CD14-positive monocyte (primary cell): ENCODE measurements around the gene SPTSSB. TPM values are rescaled to one million over a fixed set of nuclear protein-coding genes. Genes with fewer than 3 reads are reported as not detected.

Source experiments
- DNase-seq, 3 donors: peaks; one replicate each; pipeline ENCODE4 v3.0.0-alpha.2; 2011 to 2022
- H2AFZ ChIP-seq: 2 replicates; pipeline ENCODE4 v1.6.0; 2012; ENCODE audit warnings: mild to moderate bottlenecking, low read depth, low read length, inconsistent platforms; ENCODE audit not compliant: insufficient read depth, poor library complexity, severe bottlenecking
- H3K27ac ChIP-seq, 2 donors: 1 replicate in 1 of 2; 2 replicates in 1 of 2; pipeline ENCODE4 v1.5.1; 2012 to 2013; ENCODE audit warnings: low read length in 2 of 2, control low read depth in 1 of 2, inconsistent platforms in 1 of 2, low read depth in 1 of 2, mild to moderate bottlenecking in 1 of 2
- H3K27me3 ChIP-seq, 2 donors: one replicate each; pipeline versions ENCODE4 v1.6.0 to v1.6.1; 2011 to 2013; ENCODE audit warnings: low read length in 2 of 2; ENCODE audit not compliant: control insufficient read depth in 2 of 2, insufficient read depth in 2 of 2
- H3K36me3 ChIP-seq, 2 donors: replicated peaks in 1 of 2; 1 replicate in 1 of 2; 2 replicates in 1 of 2; pipeline versions ENCODE4 v1.5.1 to v1.6.1; 2012 to 2013; ENCODE audit warnings: low read length in 2 of 2, control low read depth in 1 of 2, inconsistent platforms in 1 of 2, mild to moderate bottlenecking in 1 of 2; ENCODE audit not compliant: insufficient read depth in 2 of 2, control insufficient read depth in 1 of 2
- H3K4me1 ChIP-seq, 2 donors: 1 replicate in 1 of 2; 2 replicates in 1 of 2; pipeline versions ENCODE4 v1.5.1 to v1.6.1; 2012 to 2013; ENCODE audit warnings: low read length in 2 of 2, control low read depth in 1 of 2, inconsistent platforms in 1 of 2, mild to moderate bottlenecking in 1 of 2, moderate library complexity in 1 of 2; ENCODE audit not compliant: insufficient read depth in 2 of 2, control insufficient read depth in 1 of 2
- H3K4me2 ChIP-seq: replicated peaks from 2 replicates; pipeline ENCODE3; 2012; ENCODE audit warnings: low read length, moderate library complexity, mild to moderate bottlenecking; ENCODE audit not compliant: poor library complexity, severe bottlenecking; ENCODE audit errors: extremely low read depth
- H3K4me3 ChIP-seq, 3 experiments: fragments of 200-600 bp in 1 of 3; sonication (generic) in 1 of 3; replicated peaks in 1 of 3; 1 replicate in 2 of 3; 2 replicates in 1 of 3; pipeline ENCODE4 v1.5.1; 2011 to 2013; ENCODE audit warnings: low read length in 3 of 3, mild to moderate bottlenecking in 3 of 3, control low read depth in 2 of 3, low read depth in 2 of 3, inconsistent platforms in 1 of 3, moderate library complexity in 1 of 3
- H3K79me2 ChIP-seq: 2 replicates; pipeline ENCODE4 v1.6.0; 2012; ENCODE audit warnings: mild to moderate bottlenecking, control low read depth, inconsistent platforms, low read length, moderate library complexity; ENCODE audit not compliant: insufficient read depth
- H3K9ac ChIP-seq: 2 replicates; pipeline ENCODE4 v1.6.0; 2017; ENCODE audit warnings: low read length, mild to moderate bottlenecking; ENCODE audit not compliant: insufficient read depth, poor library complexity, severe bottlenecking
- H3K9me3 ChIP-seq, 2 donors: replicated peaks in 1 of 2; 1 replicate in 1 of 2; 2 replicates in 1 of 2; pipeline versions ENCODE4 v1.5.1 to v1.6.1; 2012 to 2013; ENCODE audit warnings: low read length in 2 of 2, control low read depth in 1 of 2; ENCODE audit not compliant: control insufficient read depth in 1 of 2, insufficient read depth in 1 of 2
- H4K20me1 ChIP-seq: 2 replicates; pipeline ENCODE4 v1.6.0; 2012; ENCODE audit warnings: mild to moderate bottlenecking, low read length, control low read depth, moderate library complexity; ENCODE audit not compliant: insufficient read depth
- H3K27ac Mint-ChIP-seq, 7 donors: one replicate each; pipeline ENCODE4 v1.8.0; 2020; ENCODE audit warnings: mild to moderate bottlenecking in 7 of 7, mixed read lengths in 7 of 7, moderate library complexity in 6 of 7, inconsistent platforms in 2 of 7
- H3K27me3 Mint-ChIP-seq, 3 donors: one replicate each; pipeline ENCODE4 v1.8.0; 2021 to 2022; ENCODE audit warnings: low read depth in 3 of 3, mild to moderate bottlenecking in 3 of 3, mixed read lengths in 3 of 3, moderate library complexity in 3 of 3, inconsistent platforms in 1 of 3
- H3K36me3 Mint-ChIP-seq, 2 donors: one replicate each; pipeline ENCODE4 v1.8.0; 2020; ENCODE audit warnings: mixed read lengths in 2 of 2, inconsistent platforms in 1 of 2, mild to moderate bottlenecking in 1 of 2
- H3K4me1 Mint-ChIP-seq: one replicate; pipeline ENCODE4 v1.8.0; 2020; ENCODE audit warnings: mild to moderate bottlenecking, mixed read lengths
- H3K4me3 Mint-ChIP-seq, 2 donors: one replicate each; pipeline ENCODE4 v1.8.0; 2020; ENCODE audit warnings: mild to moderate bottlenecking in 2 of 2, mixed read lengths in 2 of 2, moderate library complexity in 1 of 2
- H3K9me3 Mint-ChIP-seq, 7 donors: one replicate each; pipeline ENCODE4 v1.8.0; 2020 to 2022; ENCODE audit warnings: mixed read lengths in 7 of 7, mild to moderate bottlenecking in 6 of 7, moderate library complexity in 6 of 7, inconsistent platforms in 2 of 7
- WGBS: methylation state at CpG from one replicate; pipeline ENCODE4 v1.1.5; 2013; ENCODE audit warnings: missing lambda C conversion rate; ENCODE audit not compliant: insufficient coverage; 5-methylcytosine and 5-hydroxymethylcytosine counted together
- intact Hi-C, 2 donors: fragments of 100-400 bp; cut with micrococcal nuclease; formaldehyde crosslinking; loops; one replicate each; pipeline versions ENCODE4 v1.15.0 to v1.15.1; 2023
- polyA plus RNA-seq, 3 donors: library from polyadenylated mRNA; depleted of rRNA in 1 of 3; unstranded in 2 of 3; stranded (reverse) in 1 of 3; fragments of 300-500 nt in 2 of 3; fragments of >200 nt in 1 of 3; fragmentation: Illumina TruSeq in 2 of 3; gene quantifications; 1 replicate in 2 of 3; 2 replicates in 1 of 3; pipeline ENCODE4 v1.2.3, GENCODE V29; 2012 to 2021
- TF ChIP-seq, protein P1 (sequence below): fragments of 200-600 bp; IDR thresholded peaks from one replicate; pipeline ENCODE4 v1.8.0; 2022; ENCODE audit warnings: antibody characterized with exemption, mild to moderate bottlenecking

The SPTSSB gene
- polyA plus RNA-seq, 3 donors = not detected

DNA sequence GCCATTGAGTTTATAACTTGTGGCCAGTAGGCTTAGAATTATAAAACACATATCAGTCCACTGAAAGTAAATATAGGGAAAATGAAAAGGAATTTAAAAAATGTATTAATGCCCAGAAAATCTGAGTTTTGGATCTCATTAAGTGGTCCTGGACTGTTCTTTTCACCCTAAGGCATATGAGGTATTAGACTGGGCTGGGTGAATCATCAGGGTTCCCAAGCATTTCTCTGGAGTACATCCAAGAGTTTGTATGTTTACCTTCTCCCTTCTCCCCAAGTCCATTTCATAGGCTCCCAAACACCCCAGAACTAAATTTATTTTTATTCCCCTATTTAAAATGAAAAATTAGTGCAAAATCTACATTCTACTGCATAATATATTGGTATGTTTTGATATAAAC lies 31.9 kb upstream of the SPTSSB start:
- Histone ChIP-seq H3K4me2 (no peak overlapping the region), H3K27me3 (no peaks in the 10 kb centered on the region), H2AFZ (no peak overlapping the region), H3K9ac (no peak overlapping the region), H3K4me1 (no peaks in the 10 kb centered on the region), H3K4me3 (no peak overlapping the region), H3K9me3 (no peaks in the 10 kb centered on the region), H3K79me2 (no peaks in the 10 kb centered on the region), H3K27ac (no peak overlapping the region), H3K36me3 (no peaks in the 10 kb centered on the region), H4K20me1 (no peaks in the 10 kb centered on the region)
- TF ChIP-seq, protein P1, sequence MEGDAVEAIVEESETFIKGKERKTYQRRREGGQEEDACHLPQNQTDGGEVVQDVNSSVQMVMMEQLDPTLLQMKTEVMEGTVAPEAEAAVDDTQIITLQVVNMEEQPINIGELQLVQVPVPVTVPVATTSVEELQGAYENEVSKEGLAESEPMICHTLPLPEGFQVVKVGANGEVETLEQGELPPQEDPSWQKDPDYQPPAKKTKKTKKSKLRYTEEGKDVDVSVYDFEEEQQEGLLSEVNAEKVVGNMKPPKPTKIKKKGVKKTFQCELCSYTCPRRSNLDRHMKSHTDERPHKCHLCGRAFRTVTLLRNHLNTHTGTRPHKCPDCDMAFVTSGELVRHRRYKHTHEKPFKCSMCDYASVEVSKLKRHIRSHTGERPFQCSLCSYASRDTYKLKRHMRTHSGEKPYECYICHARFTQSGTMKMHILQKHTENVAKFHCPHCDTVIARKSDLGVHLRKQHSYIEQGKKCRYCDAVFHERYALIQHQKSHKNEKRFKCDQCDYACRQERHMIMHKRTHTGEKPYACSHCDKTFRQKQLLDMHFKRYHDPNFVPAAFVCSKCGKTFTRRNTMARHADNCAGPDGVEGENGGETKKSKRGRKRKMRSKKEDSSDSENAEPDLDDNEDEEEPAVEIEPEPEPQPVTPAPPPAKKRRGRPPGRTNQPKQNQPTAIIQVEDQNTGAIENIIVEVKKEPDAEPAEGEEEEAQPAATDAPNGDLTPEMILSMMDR = no peak
- no peak for DNase-seq
- H3K27me3 Mint-ChIP-seq = peaks cover 2 to 6% (median 4%) of the 10 kb centered on the region in 3 donors
- no peaks in the 10 kb centered on the region for H3K36me3 Mint-ChIP-seq
- intact Hi-C loops = no loop called here
- peaks cover 1% of the 10 kb centered on the region for H3K4me1 Mint-ChIP-seq
- H3K9me3 Mint-ChIP-seq = peaks cover 0 to 7% (median 3%) of the 10 kb centered on the region in 7 donors
- no peak overlapping the region for H3K4me3 Mint-ChIP-seq
- H3K27ac Mint-ChIP-seq = no peak overlapping the region

DNA sequence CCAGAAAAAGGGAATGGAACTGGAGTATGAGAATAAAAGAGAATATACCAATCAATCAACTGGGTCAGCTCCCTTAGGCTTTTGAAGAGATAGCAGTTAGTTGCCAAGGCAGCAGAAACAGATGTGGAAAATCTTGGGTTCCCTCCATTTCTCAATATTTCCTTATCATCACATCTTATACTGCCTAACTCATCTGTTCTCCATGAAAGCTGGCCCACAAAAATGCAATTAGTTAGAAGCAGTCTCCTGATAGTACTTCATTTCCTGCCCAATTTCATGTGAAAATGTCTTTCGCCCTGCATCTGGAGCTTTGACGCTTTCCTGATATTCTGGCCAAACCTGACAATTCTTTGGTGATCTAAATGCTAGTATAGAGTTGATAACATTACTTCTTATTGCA lies 30.1 kb upstream of the SPTSSB start:
- Histone ChIP-seq H3K4me2 (no peak overlapping the region), H4K20me1 (no peaks in the 10 kb centered on the region), H3K79me2 (no peaks in the 10 kb centered on the region), H3K27me3 (no peaks in the 10 kb centered on the region), H3K9me3 (no peaks in the 10 kb centered on the region), H3K27ac (no peak overlapping the region), H3K4me1 (no peaks in the 10 kb centered on the region), H3K9ac (no peak overlapping the region), H2AFZ (no peak overlapping the region), H3K36me3 (no peaks in the 10 kb centered on the region), H3K4me3 (no peak overlapping the region)
- Mint-ChIP-seq H3K27me3 (peaks cover 2 to 6% (median 2%) of the 10 kb centered on the region in 3 donors), H3K4me3 (no peak overlapping the region), H3K4me1 (peaks cover 1% of the 10 kb centered on the region), H3K27ac (no peak overlapping the region), H3K9me3 (peaks cover 3 to 12% (median 6%) of the 10 kb centered on the region in 7 donors), H3K36me3 (no peaks in the 10 kb centered on the region)
- intact Hi-C loops = no loop called here
- WGBS = no CpG with 5 or more reads among the region's 2 CpGs
- no peak for DNase-seq
- TF ChIP-seq, protein P1 = no peak
